Astrocyte of the cerebellum (primary cell): ENCODE data around the gene LIMCH1.

Experiments
- DNase-seq: peaks from one replicate; pipeline ENCODE4 v3.0.0-alpha.2; 2011; ENCODE audit warnings: low read depth
- H3K4me3 ChIP-seq: 2 replicates; pipeline ENCODE4 v1.5.1; 2011; ENCODE audit warnings: mild to moderate bottlenecking, low read depth, low read length, moderate library complexity
- CTCF ChIP-seq: IDR thresholded peaks from 2 replicates; pipeline ENCODE4 v1.5.1; 2012; ENCODE audit warnings: low read length, low read depth, moderate library complexity, mild to moderate bottlenecking; ENCODE audit errors: missing control alignments
- in situ Hi-C: cut with HindIII; loops from 2 replicates; pipeline ENCODE4 v1.10.0; 2017; ENCODE audit warnings: low sequenced_read_pairs

LIMCH1 gene

GRCh38 chr4:41528512-41529205 lies 9.3 kb upstream of the LIMCH1 start:
- no peak for TF ChIP-seq CTCF
- no peak for DNase-seq
- no peak overlapping the region for H3K4me3 ChIP-seq
- in situ Hi-C loops: no loop called here

- no peak for TF ChIP-seq CTCF
- no peak overlapping the region for H3K4me3 ChIP-seq
- DNase-seq: no peak
- in situ Hi-C loops: no loop called here
These were observed 7.2 kb upstream of the LIMCH1 start for GRCh38 chr4:41530741-41531140.

- no peak for TF ChIP-seq CTCF
- in situ Hi-C loops: no loop called here
- no peak overlapping the region for H3K4me3 ChIP-seq
- no peak for DNase-seq
These were observed 5.6 kb upstream of the LIMCH1 start for GRCh38 chr4:41532336-41532735.

GRCh38 chr4:41532882-41533281 lies 5.1 kb upstream of the LIMCH1 start:
- no peak for TF ChIP-seq CTCF
- in situ Hi-C loops: no loop called here
- no peak for DNase-seq
- H3K4me3 ChIP-seq: no peak overlapping the region

GRCh38 chr4:41533680-41534079 lies 4.3 kb upstream of the LIMCH1 start:
- TF ChIP-seq CTCF: no peak
- DNase-seq: no peak
- in situ Hi-C loops: no loop called here
- no peak overlapping the region for H3K4me3 ChIP-seq

GRCh38 chr4:41534404-41534803 lies 3.6 kb upstream of the LIMCH1 start:
- no peak for TF ChIP-seq CTCF
- DNase-seq: no peak
- no peak overlapping the region for H3K4me3 ChIP-seq
- in situ Hi-C loops: no loop called here
